ENCODE results near the gene GAK.

GAK gene

DNA sequence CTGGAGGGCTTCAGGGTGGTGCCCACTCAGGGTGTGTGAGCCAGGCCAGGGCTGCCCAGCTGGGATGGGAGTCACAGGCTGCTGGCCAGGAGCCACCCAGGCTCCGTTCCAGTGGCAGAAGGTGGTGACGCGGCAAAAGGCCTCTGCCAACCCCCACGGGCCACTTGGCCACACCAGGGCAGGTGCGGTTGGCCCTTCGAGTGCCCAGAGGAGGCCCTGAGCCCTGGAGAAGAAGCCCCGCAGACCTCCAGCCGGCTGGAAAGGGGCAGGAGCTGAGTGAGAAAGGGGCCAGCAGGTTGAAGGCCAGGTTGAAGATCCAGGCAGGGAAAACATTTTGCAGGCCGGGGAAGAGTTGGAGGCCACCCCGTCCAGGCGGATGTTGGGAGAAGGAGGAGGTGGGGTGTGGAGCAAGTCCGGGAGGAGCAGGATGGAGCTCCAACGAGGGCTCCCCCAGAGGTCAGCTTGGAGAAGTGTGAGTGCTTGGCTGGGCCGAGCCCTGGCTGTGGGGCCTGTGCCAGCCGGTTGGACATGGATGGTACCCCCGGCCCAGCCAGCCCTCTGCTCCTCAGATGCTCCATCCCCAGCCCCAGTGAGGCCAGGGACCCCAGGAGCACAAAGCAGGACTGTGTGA is 103.4 kb downstream of the GAK start:
- DNase-seq (ENCODE audit: low read depth): no peak

DNA sequence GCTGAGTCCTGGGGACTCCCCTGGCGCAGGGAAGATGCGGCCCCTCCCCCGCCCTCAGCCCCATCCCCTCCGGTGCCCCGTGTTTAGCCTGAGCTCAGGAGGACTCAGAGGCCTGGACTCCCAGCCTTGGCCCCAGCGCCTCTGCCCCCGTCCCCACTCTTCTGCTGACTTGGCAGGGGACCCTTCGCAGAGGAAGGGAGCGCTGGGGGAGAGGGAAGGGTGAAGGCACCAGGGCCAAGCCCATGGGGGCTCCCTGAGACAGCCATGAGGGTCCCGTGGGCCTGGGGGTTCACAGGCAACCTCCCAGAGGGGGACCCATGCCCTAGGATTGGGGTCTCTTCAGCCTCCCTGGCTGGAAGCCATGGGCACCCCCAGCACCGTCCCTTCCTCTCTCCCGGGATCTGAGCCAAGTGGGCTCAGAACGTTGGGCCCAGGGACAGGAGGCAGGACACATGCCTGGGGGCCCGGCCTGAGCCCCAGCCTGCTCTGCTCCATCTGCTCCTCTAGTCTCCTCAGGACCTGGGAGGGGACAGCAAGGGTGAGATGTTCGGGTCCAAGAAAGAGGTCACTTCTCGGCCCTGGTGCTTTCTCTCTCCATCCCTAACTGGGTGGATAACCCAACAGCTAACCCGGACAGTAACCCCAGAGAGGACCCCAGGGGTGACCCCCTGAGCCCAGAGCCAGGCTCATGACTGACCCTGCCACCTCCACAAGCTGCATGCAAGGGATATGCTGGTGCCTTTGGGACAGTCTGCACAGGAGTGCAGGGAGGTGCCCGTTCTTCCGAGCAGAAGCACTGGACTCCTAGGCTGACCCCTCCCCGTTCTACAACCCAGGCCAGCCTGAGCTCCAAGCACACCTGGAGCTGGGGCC is 104.7 kb downstream of the GAK start:
- DNase-seq (ENCODE audit: low read depth): no peak

- DNase-seq (ENCODE audit: low read depth): no peak
These were observed 105.5 kb downstream of the GAK start for GRCh38 chr4:826508-827208.

DNA sequence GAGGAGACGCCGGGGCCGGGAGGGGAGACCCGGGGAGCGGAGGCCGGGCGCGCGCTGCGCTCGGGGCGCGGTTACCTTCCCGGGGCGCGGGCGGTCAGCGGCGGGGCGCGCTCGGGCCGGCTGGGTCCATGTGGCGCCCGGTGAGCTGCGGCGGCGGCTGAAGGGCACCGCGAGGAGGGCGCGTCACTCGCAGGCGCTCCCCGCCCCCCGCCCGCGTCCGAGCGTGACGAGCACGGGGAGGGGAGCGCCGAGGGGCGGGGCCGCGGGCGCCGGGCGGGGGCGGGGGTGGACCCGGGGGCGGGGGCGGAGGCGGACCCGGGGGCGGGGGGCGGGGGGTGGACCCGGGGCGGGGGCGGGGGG is 106.2 kb downstream of the GAK start, which contains the start of gene CPLX1:
TSS of gene CPLX1 (minus strand) at position 159 of the 360 bp plus-strand sequence. CDS start 1,607 bp downstream, outside the sequence.
- DNase-seq (ENCODE audit: low read depth): no peak

- no peak for DNase-seq (ENCODE audit: low read depth)
These were observed 106.8 kb downstream of the GAK start for GRCh38 chr4:825063-825970.

DNA sequence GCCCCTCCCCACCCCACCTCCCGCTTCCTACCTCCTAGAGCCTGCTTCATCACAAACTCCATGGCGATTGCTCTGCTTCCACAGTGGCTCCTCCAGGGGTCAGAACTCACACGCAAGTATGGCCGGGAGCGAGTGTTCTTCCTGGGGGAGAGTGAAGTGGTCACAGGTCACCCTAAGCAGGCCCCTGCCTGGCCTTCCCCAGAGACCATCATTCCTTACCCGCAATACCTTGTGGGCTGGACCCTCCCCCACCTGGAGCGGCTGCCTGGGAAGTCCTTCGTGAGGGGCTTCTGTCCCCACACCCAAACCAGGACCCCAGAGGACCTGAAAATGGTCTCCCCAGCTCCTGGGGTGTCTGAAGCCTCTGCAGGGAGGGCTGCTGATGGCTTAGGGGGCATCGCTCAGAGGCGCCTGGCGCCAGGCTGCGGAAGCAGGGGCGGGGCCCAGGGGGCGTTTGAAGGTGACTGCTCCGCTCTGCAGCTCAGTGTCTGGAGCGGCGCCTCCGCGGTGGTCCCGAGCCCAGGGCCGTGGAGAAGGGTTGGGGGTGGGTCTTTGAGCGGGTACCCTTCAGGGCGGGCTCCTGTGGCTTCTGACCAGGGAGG is 107.6 kb downstream of the GAK start:
- DNase-seq (ENCODE audit: low read depth): no peak

DNA sequence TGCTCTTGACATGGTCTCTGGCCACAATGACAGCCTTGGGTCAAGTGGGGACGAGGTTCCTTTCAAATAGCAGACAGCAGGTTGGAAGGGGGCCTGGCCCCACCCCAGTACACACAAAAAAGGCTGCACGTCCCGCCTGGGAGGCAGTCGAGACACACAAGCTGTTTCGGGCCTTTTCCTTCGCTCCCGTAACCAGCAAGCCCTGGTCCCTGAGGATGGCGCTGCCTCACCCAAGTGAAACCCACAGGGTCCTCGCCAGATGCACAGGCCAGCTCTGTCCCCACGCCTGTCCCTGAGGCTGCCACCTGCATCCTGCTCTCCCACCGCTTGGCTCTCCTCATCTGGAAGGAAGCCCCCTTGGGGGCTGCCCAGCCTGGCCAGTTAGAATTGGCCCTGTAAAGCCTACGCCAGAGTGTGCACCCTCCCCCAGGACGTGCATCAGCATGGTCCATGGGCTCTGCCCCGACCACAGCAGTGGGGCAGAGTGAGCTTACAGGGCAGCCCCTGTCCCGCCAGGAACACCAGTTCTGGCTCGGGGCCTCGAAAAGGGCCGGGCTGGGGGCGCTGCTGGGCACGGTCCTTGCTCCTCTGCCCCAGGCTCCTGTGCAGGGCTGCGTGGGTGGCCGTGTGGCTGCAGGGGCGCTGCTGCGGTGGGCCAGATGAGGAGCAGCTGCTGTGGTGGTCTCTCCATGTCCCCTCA is 108.2 kb downstream of the GAK start:
- no peak for DNase-seq (ENCODE audit: low read depth)

- no peak for DNase-seq (ENCODE audit: low read depth)
These were observed 108.8 kb downstream of the GAK start for GRCh38 chr4:823176-823760.

DNA sequence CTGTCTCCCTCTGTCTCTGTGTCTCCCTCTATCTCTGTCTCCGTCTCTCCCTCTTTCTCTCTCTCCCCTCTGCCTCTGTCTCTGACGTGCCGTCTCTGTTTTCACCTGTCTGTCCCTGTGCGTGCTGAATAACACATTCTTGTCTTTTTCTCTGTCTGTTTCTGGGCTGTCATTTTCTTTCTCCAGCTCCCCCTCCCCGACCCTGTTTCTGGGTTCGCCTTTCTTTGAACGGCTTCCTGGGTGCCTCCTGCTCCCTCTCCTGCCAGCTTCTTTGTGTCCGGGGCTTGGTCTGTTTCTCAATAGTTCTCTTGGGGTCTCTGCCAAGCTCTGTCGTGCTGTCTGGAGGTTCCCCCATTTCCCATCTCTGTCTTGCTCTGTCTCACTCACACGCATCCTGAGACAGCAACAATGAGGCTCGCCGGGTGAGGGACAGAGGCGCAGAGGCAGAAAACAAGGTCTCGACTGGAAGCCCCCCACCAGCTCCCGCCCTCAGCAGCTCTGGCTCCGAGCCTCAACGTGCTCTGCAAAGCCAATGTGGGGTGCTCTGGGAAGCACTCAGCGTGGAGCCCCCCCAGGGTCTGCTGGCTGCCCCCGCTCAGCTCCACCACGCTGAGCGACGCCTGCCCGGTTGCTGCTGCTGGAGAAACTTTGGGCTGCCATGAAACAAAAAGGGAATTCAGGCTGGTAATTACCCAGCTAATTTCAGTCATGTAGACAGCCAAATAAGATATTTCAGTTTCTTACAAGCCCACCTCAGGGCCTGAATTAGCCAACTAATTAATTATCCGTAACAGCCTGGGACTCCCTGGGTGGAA is 109.5 kb downstream of the GAK start:
- no peak for DNase-seq (ENCODE audit: low read depth)

GRCh38 chr4:821631-822030 is 110.5 kb downstream of the GAK start:
- no peak for DNase-seq (ENCODE audit: low read depth)

- no peak for DNase-seq (ENCODE audit: low read depth)
These were observed 110.9 kb downstream of the GAK start for GRCh38 chr4:821181-821591.

GRCh38 chr4:820230-821172 is 111.6 kb downstream of the GAK start:
- DNase-seq (ENCODE audit: low read depth): no peak

- DNase-seq (ENCODE audit: low read depth): no peak
These were observed 112.5 kb downstream of the GAK start for GRCh38 chr4:819401-820229.

- DNase-seq (ENCODE audit: low read depth): no peak
These were observed 113.8 kb downstream of the GAK start for GRCh38 chr4:818106-818921.

- DNase-seq (ENCODE audit: low read depth): no peak
These were observed 116.5 kb downstream of the GAK start for GRCh38 chr4:815464-816146.

DNA sequence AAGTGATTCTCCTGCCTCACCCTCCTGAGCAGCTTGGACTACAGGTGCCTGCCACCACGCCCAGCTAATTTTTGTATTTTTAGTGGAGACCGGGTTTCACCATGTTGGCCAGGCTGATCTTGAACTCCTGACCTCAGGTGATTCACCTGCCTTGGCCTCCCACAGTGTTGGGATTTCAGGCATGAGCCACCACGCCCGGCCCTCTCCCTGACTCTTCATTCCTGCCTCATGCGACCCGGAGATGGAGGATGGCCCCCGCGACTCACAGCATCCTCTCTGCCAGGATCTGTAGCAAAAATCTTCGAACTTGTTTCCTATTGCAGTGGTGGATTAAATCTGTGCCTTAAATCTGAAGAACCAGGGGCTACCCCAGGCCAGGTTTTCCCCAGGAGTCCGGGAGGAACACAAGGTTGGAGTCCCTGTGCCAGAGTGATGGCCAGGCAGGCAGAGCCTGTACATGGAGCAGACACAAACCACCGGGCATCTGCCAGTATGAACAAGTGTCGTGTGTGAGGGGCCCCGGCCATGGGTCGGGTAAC is 117.7 kb downstream of the GAK start:
- DNase-seq (ENCODE audit: low read depth): no peak

Measured in stimulated activated CD8-positive, alpha-beta memory T cell treated with anti-CD3 and anti-CD28 coated beads, Interleukin-15, amount 100 ng/mL, for 1 hour (primary cell).